8988T (cell line): ENCODE results near the gene ARHGAP5.

Source experiments
- DNase-seq: peaks from one replicate; pipeline ENCODE4 v3.0.0; 2011

The ARHGAP5 gene

GRCh38 chr14:32078023-32078857 is 1.1 kb downstream of the ARHGAP5 start:
- DNase-seq, result no peak

GRCh38 chr14:32078858-32079216 is 1.7 kb downstream of the ARHGAP5 start:
- DNase-seq, result no peak

- no peak for DNase-seq
Observed at GRCh38 chr14:32079264-32079663, 2.2 kb downstream of the ARHGAP5 start.

- DNase-seq, result no peak
Observed at GRCh38 chr14:32080001-32080510, 3.0 kb downstream of the ARHGAP5 start.

- no peak for DNase-seq
Observed at GRCh38 chr14:32081901-32082300, 4.8 kb downstream of the ARHGAP5 start.

GRCh38 chr14:32083315-32083624 is 6.2 kb downstream of the ARHGAP5 start:
- no peak for DNase-seq

GRCh38 chr14:32083789-32084188 is 6.7 kb downstream of the ARHGAP5 start:
- no peak for DNase-seq

GRCh38 chr14:32085182-32085844 is 8.2 kb downstream of the ARHGAP5 start:
- DNase-seq, result no peak

- DNase-seq, result no peak
Observed at GRCh38 chr14:32085845-32086383, 8.8 kb downstream of the ARHGAP5 start.

GRCh38 chr14:32087173-32087861 is 10.2 kb downstream of the ARHGAP5 start:
- DNase-seq, result no peak

GRCh38 chr14:32087907-32088306 is 10.8 kb downstream of the ARHGAP5 start:
- DNase-seq, result no peak

- no peak for DNase-seq
Observed at GRCh38 chr14:32090686-32091085, 13.6 kb downstream of the ARHGAP5 start.

- DNase-seq, result no peak
Observed at GRCh38 chr14:32099473-32099872, 22.4 kb downstream of the ARHGAP5 start.

- no peak for DNase-seq
Observed at GRCh38 chr14:32100175-32100574, 23.1 kb downstream of the ARHGAP5 start.

GRCh38 chr14:32102152-32102787 is 25.2 kb downstream of the ARHGAP5 start:
- DNase-seq, result no peak

- DNase-seq, result no peak
Observed at GRCh38 chr14:32102968-32103367, 25.9 kb downstream of the ARHGAP5 start.

GRCh38 chr14:32104308-32104707 is 27.2 kb downstream of the ARHGAP5 start:
- no peak for DNase-seq

GRCh38 chr14:32104803-32105202 is 27.7 kb downstream of the ARHGAP5 start:
- DNase-seq, result no peak

- no peak for DNase-seq
Observed at GRCh38 chr14:32109676-32110547, 32.8 kb downstream of the ARHGAP5 start.

GRCh38 chr14:32110548-32110896 is 33.4 kb downstream of the ARHGAP5 start:
- no peak for DNase-seq

GRCh38 chr14:32121536-32121935 is 44.4 kb downstream of the ARHGAP5 start:
- no peak for DNase-seq

- DNase-seq, result no peak
Observed at GRCh38 chr14:32121948-32122347, 44.8 kb downstream of the ARHGAP5 start.
